ENCODE data around the gene HMCN1. TPM values are rescaled to one million over a fixed set of nuclear protein-coding genes. Genes with fewer than 3 reads are reported as not detected.

Gene HMCN1
- total RNA-seq, 1 experiment from 2014 or later: 0.12 TPM

GRCh38 chr1:186125035-186125434 lies 390.8 kb downstream of the HMCN1 start:
- no peaks in the 10 kb centered on the region for H3K4me1 Mint-ChIP-seq (ENCODE audit: insufficient read depth, unreplicated experiment)
- TF ChIP-seq CTCF (IDR thresholded peaks at IDR 0.05; ENCODE audit: unreplicated experiment): no peak
- peaks cover 10% of the 10 kb centered on the region for H3K9me3 Mint-ChIP-seq (ENCODE audit: unreplicated experiment)
- H3K36me3 Mint-ChIP-seq (ENCODE audit: insufficient read depth, unreplicated experiment): no peaks in the 10 kb centered on the region
- no peak overlapping the region for H3K27ac Mint-ChIP-seq (ENCODE audit: low read depth, unreplicated experiment)
- no peak for DNase-seq (ENCODE audit: unreplicated experiment)
- H3K4me3 Mint-ChIP-seq (ENCODE audit: unreplicated experiment): no peak overlapping the region
- ChIA-PET CTCF (no interaction called here), POLR2A (no interaction called here)
- intact Hi-C loops (cut with micrococcal nuclease): no loop called here
- H3K27me3 Mint-ChIP-seq (ENCODE audit: insufficient read depth, unreplicated experiment): no peaks in the 10 kb centered on the region
- no TSS peak for BruUV-seq (replicated peaks)

- intact Hi-C loops (cut with micrococcal nuclease): no loop called here
- POLR2A ChIA-PET: no interaction called here
- Mint-ChIP-seq H3K9me3 (ENCODE audit: unreplicated experiment) (peaks cover 10% of the 10 kb centered on the region), H3K4me3 (ENCODE audit: unreplicated experiment) (no peak overlapping the region), H3K4me1 (ENCODE audit: insufficient read depth, unreplicated experiment) (no peaks in the 10 kb centered on the region), H3K27me3 (ENCODE audit: insufficient read depth, unreplicated experiment) (no peaks in the 10 kb centered on the region), H3K27ac (ENCODE audit: low read depth, unreplicated experiment) (no peak overlapping the region), H3K36me3 (ENCODE audit: insufficient read depth, unreplicated experiment) (no peaks in the 10 kb centered on the region)
- DNase-seq (ENCODE audit: unreplicated experiment): no peak
- no peak for TF ChIP-seq CTCF (IDR thresholded peaks at IDR 0.05; ENCODE audit: unreplicated experiment)
- no TSS peak for BruUV-seq (replicated peaks)
- CTCF ChIA-PET: interaction anchor here (0.5 kb wide), 1 partner anchor 565 kb away, joined by 3 read pairs; no protein-coding TSS in a partner anchor
Observed at GRCh38 chr1:186125511-186125910, 391.3 kb downstream of the HMCN1 start.

DNA sequence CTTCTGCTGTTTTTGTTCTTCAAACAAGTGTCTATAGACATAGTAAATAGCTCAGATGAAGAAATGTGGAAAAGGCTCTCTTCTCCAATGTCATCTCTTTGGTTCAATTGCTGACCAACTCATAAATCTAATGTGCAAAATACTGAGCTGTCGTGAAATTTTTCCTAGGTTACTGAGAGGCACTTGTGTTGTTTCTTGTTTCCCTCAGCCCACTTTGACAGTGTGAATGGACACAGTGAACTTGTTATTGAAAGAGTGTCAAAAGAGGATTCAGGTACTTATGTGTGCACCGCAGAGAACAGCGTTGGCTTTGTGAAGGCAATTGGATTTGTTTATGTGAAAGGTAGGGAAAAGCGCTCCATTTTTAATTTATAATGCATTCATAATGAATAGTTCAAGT lies 395.6 kb downstream of the HMCN1 start:
- intact Hi-C loops (cut with micrococcal nuclease): no loop called here
- no peaks in the 10 kb centered on the region for H3K4me1 Mint-ChIP-seq (ENCODE audit: insufficient read depth, unreplicated experiment)
- ChIA-PET POLR2A (interaction anchor here (0.9 kb wide), 1 partner anchor 12 kb away, joined by 3 read pairs; no protein-coding TSS in a partner anchor), CTCF (interaction anchor here (0.6 kb wide), 1 partner anchor 858 kb away, joined by 4 read pairs; no protein-coding TSS in a partner anchor)
- no peak overlapping the region for H3K4me3 Mint-ChIP-seq (ENCODE audit: unreplicated experiment)
- H3K9me3 Mint-ChIP-seq (ENCODE audit: unreplicated experiment): no peaks in the 10 kb centered on the region
- no peak overlapping the region for H3K27ac Mint-ChIP-seq (ENCODE audit: low read depth, unreplicated experiment)
- H3K27me3 Mint-ChIP-seq (ENCODE audit: insufficient read depth, unreplicated experiment): no peaks in the 10 kb centered on the region
- no peak for DNase-seq (ENCODE audit: unreplicated experiment)
- BruUV-seq (replicated peaks): no TSS peak
- TF ChIP-seq CTCF (IDR thresholded peaks at IDR 0.05; ENCODE audit: unreplicated experiment): no peak
- no peaks in the 10 kb centered on the region for H3K36me3 Mint-ChIP-seq (ENCODE audit: insufficient read depth, unreplicated experiment)

DNA sequence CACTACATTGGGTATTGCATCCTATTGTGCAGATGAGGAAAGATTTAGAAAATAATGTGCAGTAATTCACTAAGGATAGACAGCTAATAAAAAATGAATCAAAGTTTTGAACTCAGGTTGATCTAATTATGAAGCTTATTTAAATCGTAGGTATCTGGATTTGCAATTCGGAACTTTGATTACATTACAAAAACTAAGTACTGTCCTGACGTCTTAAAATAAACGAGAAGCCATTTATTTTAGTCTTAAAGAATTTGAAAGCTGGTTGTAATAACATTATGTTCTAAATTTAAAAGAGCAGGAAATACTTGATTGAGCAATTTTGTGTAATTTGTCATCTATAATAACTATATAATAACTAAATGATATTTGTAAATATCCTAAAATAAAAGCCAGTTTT lies 404.9 kb downstream of the HMCN1 start:
- no peak for DNase-seq (ENCODE audit: unreplicated experiment)
- BruUV-seq (replicated peaks): no TSS peak
- ChIA-PET POLR2A (interaction anchor here (0.6 kb wide), 2 partner anchors 10 to 23 kb away, joined by 3 to 4 read pairs; no protein-coding TSS in a partner anchor), CTCF (interaction anchor here (0.6 kb wide), 1 partner anchor 30 kb away, joined by 3 read pairs; no protein-coding TSS in a partner anchor)
- H3K27me3 Mint-ChIP-seq (ENCODE audit: insufficient read depth, unreplicated experiment): no peaks in the 10 kb centered on the region
- no peaks in the 10 kb centered on the region for H3K4me1 Mint-ChIP-seq (ENCODE audit: insufficient read depth, unreplicated experiment)
- H3K27ac Mint-ChIP-seq (ENCODE audit: low read depth, unreplicated experiment): no peak overlapping the region
- no peak overlapping the region for H3K4me3 Mint-ChIP-seq (ENCODE audit: unreplicated experiment)
- H3K9me3 Mint-ChIP-seq (ENCODE audit: unreplicated experiment): no peaks in the 10 kb centered on the region
- no peak for TF ChIP-seq CTCF (IDR thresholded peaks at IDR 0.05; ENCODE audit: unreplicated experiment)
- intact Hi-C loops (cut with micrococcal nuclease): no loop called here
- H3K36me3 Mint-ChIP-seq (ENCODE audit: insufficient read depth, unreplicated experiment): no peaks in the 10 kb centered on the region
